Putamen (tissue), 1 donor: Measurements from ENCODE around the gene PSAPL1.

Experiments
- DNase-seq: peaks from one replicate; pipeline ENCODE4 v3.0.0-alpha.2; 2016; ENCODE audit warnings: low spot score

PSAPL1 gene

GRCh38 chr4:7418131-7418943, 16.4 kb downstream of the PSAPL1 start:
- DNase-seq, result no peak

- no peak for DNase-seq
Observed at GRCh38 chr4:7417639-7418038, 17.1 kb downstream of the PSAPL1 start.

- no peak for DNase-seq
Observed at GRCh38 chr4:7416745-7417432, 17.8 kb downstream of the PSAPL1 start.

GRCh38 chr4:7415927-7416686, 18.6 kb downstream of the PSAPL1 start:
- DNase-seq, result no peak

GRCh38 chr4:7414736-7415510, 19.8 kb downstream of the PSAPL1 start:
- DNase-seq, result no peak

- no peak for DNase-seq
Observed at GRCh38 chr4:7414046-7414445, 20.7 kb downstream of the PSAPL1 start.

- DNase-seq, result no peak
Observed at GRCh38 chr4:7412554-7412912, 22.2 kb downstream of the PSAPL1 start.

- DNase-seq, result no peak
Observed at GRCh38 chr4:7411896-7412553, 22.7 kb downstream of the PSAPL1 start.

GRCh38 chr4:7411491-7411890, 23.2 kb downstream of the PSAPL1 start:
- no peak for DNase-seq

GRCh38 chr4:7410446-7410845, 24.3 kb downstream of the PSAPL1 start:
- no peak for DNase-seq

- DNase-seq, result no peak
Observed at GRCh38 chr4:7408166-7408565, 26.6 kb downstream of the PSAPL1 start.

- no peak for DNase-seq
Observed at GRCh38 chr4:7403001-7403400, 31.7 kb downstream of the PSAPL1 start.

- DNase-seq, result no peak
Observed at GRCh38 chr4:7402526-7402925, 32.2 kb downstream of the PSAPL1 start.

- no peak for DNase-seq
Observed at GRCh38 chr4:7400671-7401298, 33.9 kb downstream of the PSAPL1 start.

- no peak for DNase-seq
Observed at GRCh38 chr4:7399440-7400234, 35.1 kb downstream of the PSAPL1 start.

- no peak for DNase-seq
Observed at GRCh38 chr4:7398788-7399439, 35.8 kb downstream of the PSAPL1 start.

GRCh38 chr4:7398104-7398423, 36.7 kb downstream of the PSAPL1 start:
- no peak for DNase-seq

GRCh38 chr4:7397206-7398103, 37.3 kb downstream of the PSAPL1 start:
- DNase-seq, result no peak
